Activated CD8-positive, alpha-beta memory T cell treated with anti-CD3 and anti-CD28 coated beads, Interleukin-2, amount 50 U/mL, for 4 hours (primary cell): ENCODE results near the gene ZNF280C.

Source experiments
- DNase-seq: peaks from one replicate; pipeline ENCODE4 v3.0.0-alpha.2; 2020

ZNF280C gene

GRCh38 chrX:130174045-130174704 is 94.5 kb downstream of the ZNF280C start:
- DNase-seq, result no peak

GRCh38 chrX:130173190-130173895 is 95.4 kb downstream of the ZNF280C start:
- no peak for DNase-seq

DNA sequence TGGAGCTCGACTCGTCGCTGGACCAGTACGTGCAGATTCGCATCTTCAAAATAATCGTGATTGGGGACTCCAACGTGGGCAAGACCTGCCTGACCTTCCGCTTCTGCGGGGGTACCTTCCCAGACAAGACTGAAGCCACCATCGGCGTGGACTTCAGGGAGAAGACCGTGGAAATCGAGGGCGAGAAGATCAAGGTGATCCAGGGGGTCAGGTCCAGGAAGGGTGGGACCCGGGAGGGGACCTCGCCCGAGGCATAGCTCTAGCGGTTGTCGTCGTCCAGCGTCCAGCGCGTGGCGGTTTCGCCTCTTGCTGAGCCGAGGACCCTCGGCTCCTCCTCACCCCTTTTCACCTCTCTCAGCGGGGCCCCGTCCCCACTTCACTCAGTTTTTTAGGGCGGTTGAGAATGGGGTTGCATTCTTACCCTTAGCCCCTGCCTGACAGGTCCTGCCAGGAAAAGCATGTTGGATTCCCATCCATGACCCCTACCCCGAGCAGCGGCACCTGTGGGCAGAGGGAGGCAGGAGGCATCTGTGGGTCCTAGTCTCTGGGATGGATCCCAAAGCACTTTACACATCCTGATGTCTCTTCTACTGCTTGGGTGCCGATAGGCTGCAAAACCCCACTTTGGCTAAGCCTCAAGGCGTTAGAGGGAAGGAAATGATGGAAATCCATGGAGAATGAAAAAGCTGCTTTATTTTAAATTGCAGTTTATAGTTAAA is 96.4 kb downstream of the ZNF280C start:
- no peak for DNase-seq

DNA sequence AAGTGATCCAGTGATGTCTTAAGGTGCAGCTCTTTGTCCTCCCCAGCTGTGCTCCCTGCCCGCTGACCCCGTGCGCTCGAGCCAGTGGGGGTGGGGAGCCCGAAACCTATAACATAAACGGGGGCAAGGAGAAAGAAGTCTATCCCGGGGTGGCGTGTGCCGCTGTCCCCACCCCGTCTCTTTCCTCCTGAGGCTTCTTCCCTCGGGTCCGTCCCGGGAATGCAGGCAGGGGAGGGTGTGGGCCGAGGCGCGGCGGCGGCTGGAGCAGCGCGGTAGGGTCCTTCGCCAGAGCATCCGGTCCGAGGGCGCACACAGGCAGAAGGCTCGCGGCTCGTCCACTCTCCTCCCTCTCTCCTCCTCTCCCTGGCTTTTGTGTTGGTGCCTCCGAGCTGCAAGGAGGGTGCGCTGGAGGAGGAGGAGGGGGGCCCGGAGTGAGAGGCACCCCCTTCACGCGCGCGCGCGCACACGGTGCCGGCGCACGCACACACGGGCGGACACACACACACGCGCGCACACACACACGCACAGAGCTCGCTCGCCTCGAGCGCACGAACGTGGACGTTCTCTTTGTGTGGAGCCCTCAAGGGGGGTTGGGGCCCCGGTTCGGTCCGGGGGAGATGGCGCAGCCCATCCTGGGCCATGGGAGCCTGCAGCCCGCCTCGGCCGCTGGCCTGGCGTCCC is 97.1 kb downstream of the ZNF280C start, which contains the start of gene RAB33A:
TSS of gene RAB33A (plus strand) at position 517 of the 681 bp plus-strand sequence. CDS start at position 618, 101 bp downstream.
- peak; percentile 47 for DNase-seq

GRCh38 chrX:130170752-130171445 is 97.8 kb downstream of the ZNF280C start:
- peak; percentile 62 for DNase-seq

GRCh38 chrX:130167040-130167439 is 101.7 kb downstream of the ZNF280C start:
- DNase-seq, result no peak

GRCh38 chrX:130166503-130166777 is 102.3 kb downstream of the ZNF280C start:
- DNase-seq, result no peak

DNA sequence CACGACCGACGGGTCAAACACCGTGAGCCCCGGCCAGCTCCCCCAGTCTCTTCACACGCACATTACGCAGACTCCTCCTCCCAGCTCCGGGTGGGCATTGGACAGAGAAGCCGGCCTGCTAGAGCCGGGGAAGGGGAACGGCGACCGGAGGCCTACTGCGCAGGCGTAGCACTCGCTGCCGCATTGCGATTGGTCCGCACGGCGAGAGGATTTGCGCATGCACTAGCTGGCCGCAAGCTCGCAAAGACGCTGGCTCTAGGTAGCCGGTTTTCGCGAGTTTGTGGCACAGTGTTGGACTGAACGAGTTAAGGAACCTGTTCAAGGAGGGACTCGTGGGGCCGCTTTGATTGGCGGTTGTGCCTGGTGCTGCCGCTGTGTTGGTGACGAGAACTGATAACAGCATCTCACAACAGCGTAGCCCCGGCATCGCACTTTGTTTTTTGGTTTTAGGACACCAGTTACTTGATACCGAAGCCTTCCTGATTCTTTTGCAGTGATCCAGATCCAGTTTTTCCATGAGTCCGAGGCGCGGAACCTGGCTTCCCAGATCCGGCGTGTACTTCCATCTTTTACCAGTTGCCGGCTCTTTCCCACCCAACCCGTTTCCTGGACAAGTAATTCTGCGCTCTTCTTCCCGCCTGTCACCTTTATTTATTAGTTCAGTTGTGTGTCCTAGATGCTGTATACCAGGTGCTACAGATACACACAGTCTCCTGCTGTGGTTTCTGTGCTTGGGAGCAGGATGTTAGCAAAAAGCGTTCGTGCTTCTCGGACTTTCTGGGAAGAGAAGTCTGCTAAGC is 102.8 kb downstream of the ZNF280C start, which contains the start of gene AIFM1:
TSS of gene AIFM1 (minus strand) at position 139 of the 800 bp plus-strand sequence. CDS start 185 bp downstream, outside the sequence.
- peak; percentile 79 for DNase-seq

DNA sequence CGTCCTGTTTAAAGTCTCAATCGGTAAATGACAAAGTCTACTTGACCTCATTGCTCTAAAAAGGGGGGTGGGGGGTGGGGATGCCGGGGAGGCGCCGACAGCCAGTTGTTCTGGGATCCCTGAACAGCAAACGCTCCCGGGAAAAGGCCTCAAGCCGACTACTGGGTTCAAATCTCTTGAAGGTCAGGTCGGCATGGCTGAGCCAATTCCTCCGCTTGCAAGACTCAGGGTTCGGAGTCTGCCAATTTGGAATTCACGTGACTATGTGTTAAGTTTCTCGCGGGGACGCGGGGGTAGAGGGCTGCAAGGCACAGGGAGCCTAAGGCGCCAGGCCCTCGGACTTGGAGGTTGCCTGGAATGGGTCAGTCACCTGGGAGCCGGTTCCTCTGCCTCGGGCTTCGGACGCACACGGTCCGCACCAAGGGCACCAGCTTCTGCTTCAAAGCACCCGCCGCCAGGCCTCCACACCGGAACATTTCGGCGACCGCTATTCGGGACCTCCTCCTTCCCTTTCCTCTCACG is 103.5 kb downstream of the ZNF280C start:
- no peak for DNase-seq

- DNase-seq, result no peak
Observed at GRCh38 chrX:130163398-130163797, 105.3 kb downstream of the ZNF280C start.

- no peak for DNase-seq
Observed at GRCh38 chrX:130162094-130162735, 106.5 kb downstream of the ZNF280C start.

DNA sequence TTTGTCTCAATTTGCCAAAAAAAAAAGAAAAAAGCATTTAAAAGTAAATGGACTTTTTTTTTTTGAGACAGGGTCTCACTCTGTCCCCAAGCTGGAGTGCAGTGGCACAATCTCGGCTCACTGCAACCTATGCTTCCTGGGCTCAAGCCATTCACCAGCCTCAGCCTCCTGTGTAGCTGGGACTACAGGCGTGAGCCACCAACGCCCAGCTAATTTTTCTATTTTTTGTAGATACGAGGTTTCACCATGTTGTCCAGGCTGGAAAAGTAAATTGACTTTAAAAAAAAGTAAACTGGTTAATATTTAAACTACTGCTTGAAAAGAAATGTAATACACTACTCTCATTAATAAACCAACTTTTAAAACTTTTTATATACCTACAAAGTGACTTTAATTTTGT is 108.9 kb downstream of the ZNF280C start:
- DNase-seq, result no peak

- no peak for DNase-seq
Observed at GRCh38 chrX:130158311-130158710, 110.4 kb downstream of the ZNF280C start.

GRCh38 chrX:130155564-130155963 is 113.1 kb downstream of the ZNF280C start:
- no peak for DNase-seq
